ENCODE data around the gene CLPX.

CLPX gene

GRCh38 chr15:65175511-65175910, 9.6 kb downstream of the CLPX start:
- in situ Hi-C loops (cut with HindIII; ENCODE audit: low sequenced_read_pairs): no loop called here
- no peak for DNase-seq (ENCODE audit: low read depth)
- no peak for TF ChIP-seq CTCF (IDR thresholded peaks at IDR 0.05; ENCODE audit: low read depth, low read length, missing control alignments)
- H3K4me3 ChIP-seq (ENCODE audit: low read depth, low read length): no peak overlapping the region

- H3K4me3 ChIP-seq (ENCODE audit: low read depth, low read length): no peak overlapping the region
- TF ChIP-seq CTCF (IDR thresholded peaks at IDR 0.05; ENCODE audit: low read depth, low read length, missing control alignments): no peak
- DNase-seq (ENCODE audit: low read depth): no peak
- in situ Hi-C loops (cut with HindIII; ENCODE audit: low sequenced_read_pairs): no loop called here
These were observed 10.6 kb downstream of the CLPX start for GRCh38 chr15:65174509-65174908.

GRCh38 chr15:65172531-65172930, 12.6 kb downstream of the CLPX start:
- in situ Hi-C loops (cut with HindIII; ENCODE audit: low sequenced_read_pairs): no loop called here
- DNase-seq (ENCODE audit: low read depth): no peak
- no peak for TF ChIP-seq CTCF (IDR thresholded peaks at IDR 0.05; ENCODE audit: low read depth, low read length, missing control alignments)
- no peak overlapping the region for H3K4me3 ChIP-seq (ENCODE audit: low read depth, low read length)

GRCh38 chr15:65171428-65171827, 13.7 kb downstream of the CLPX start:
- H3K4me3 ChIP-seq (ENCODE audit: low read depth, low read length): no peak overlapping the region
- no peak for TF ChIP-seq CTCF (IDR thresholded peaks at IDR 0.05; ENCODE audit: low read depth, low read length, missing control alignments)
- in situ Hi-C loops (cut with HindIII; ENCODE audit: low sequenced_read_pairs): no loop called here
- no peak for DNase-seq (ENCODE audit: low read depth)

GRCh38 chr15:65165875-65166274, 19.3 kb downstream of the CLPX start:
- in situ Hi-C loops (cut with HindIII; ENCODE audit: low sequenced_read_pairs): no loop called here
- no peak for TF ChIP-seq CTCF (IDR thresholded peaks at IDR 0.05; ENCODE audit: low read depth, low read length, missing control alignments)
- no peak for DNase-seq (ENCODE audit: low read depth)
- H3K4me3 ChIP-seq (ENCODE audit: low read depth, low read length): no peak overlapping the region

GRCh38 chr15:65164139-65164538, 21.0 kb downstream of the CLPX start:
- TF ChIP-seq CTCF (IDR thresholded peaks at IDR 0.05; ENCODE audit: low read depth, low read length, missing control alignments): no peak
- H3K4me3 ChIP-seq (ENCODE audit: low read depth, low read length): no peak overlapping the region
- DNase-seq (ENCODE audit: low read depth): no peak
- in situ Hi-C loops (cut with HindIII; ENCODE audit: low sequenced_read_pairs): loop anchor here (5.0 kb wide), 1 partner anchor 62 kb away; no protein-coding TSS in a partner anchor

GRCh38 chr15:65163041-65163440, 22.1 kb downstream of the CLPX start:
- no peak for TF ChIP-seq CTCF (IDR thresholded peaks at IDR 0.05; ENCODE audit: low read depth, low read length, missing control alignments)
- DNase-seq (ENCODE audit: low read depth): no peak
- in situ Hi-C loops (cut with HindIII; ENCODE audit: low sequenced_read_pairs): loop anchor here (5.0 kb wide), 1 partner anchor 61 kb away; no protein-coding TSS in a partner anchor
- H3K4me3 ChIP-seq (ENCODE audit: low read depth, low read length): no peak overlapping the region

Measured in astrocyte of the cerebellum (primary cell).